Measurements from ENCODE around the gene ANKS1A. TPM values are rescaled to one million over a fixed set of nuclear protein-coding genes. Genes with fewer than 3 reads are reported as not detected.
A peak's percentile ranks its signal among the peaks of the same experiment; 100 is the strongest.

The ANKS1A gene
- total and polyA plus RNA-seq, 10 donors, result 5.1 to 68.9 (median 45.6) TPM

DNA sequence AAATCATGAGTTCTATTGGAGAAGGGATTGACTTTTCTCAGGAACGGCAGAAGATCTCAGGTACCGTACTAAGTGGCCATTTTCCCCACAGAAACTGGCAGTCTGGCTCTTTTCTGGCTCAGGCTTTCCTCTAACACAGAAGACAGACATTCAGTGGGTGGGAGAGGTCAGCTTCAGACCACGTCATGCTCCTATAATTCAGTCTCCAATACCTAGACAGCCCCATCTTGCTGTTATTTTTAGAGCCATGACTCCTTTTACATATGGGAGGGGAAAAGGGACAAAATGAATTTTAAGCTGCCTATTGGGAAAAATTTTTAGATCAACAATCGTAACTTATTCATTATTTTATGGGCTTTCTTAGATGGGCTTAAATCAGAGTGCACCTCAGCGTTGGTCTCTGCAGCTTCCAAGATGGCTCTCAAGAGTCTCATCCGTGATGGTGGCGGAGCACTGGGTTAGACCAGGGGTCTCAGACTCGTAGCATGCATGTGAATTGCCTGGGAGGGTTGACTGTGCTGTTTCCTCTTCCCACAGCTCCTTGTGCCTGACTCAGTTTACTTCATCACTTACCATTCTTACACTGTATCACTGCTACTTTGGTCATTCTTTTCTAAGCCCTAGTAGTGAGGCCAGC is 165.2 kb downstream of the ANKS1A start:
- peak overlapping the region in 1 of 8 donors; percentile 62 for H3K27ac ChIP-seq

DNA sequence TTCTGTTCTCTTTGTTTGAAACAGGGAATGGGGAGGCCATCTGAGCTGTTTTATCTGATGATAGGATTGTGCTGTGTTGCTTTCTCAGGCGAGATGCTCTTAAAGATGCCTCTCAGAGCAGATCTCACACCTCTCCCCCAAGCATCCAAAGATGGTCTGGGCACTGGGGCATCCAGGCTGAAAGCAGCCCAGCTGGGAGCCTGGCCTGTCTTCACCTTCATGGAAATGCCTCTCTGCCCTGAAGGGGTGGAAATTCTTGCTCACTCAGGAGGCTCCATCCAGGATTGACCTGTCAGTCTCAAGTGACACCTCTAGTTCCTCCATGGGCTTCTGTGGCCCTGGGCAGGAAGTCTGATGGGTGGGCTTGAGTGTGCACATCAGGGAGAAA is 165.7 kb downstream of the ANKS1A start:
- peak; percentile 35 for DNase-seq
- Histone ChIP-seq H3K9me3 (no peaks in the 10 kb centered on the region), H3K4me1 (peaks cover 6 to 84% (median 35%) of the 10 kb centered on the region in 6 donors), H3K27ac (no peak overlapping the region), H3K27me3 (replicated peaks in 1 of 7) (no peaks in the 10 kb centered on the region), H3K36me3 (peaks cover 0 to 95% (median 29%) of the 10 kb centered on the region in 6 donors), H3K4me3 (no peak overlapping the region)
- WGBS, 5 donors, result 83 to 100% (median 90%) methylated on average over 1 of the region's 1 CpG
- TF ChIP-seq POLR2AphosphoS5 (IDR thresholded peaks at IDR 0.05) (no peak), POLR2A (IDR thresholded peaks at IDR 0.05) (no peak), CTCF (IDR thresholded peaks at IDR 0.05 in 8 of 11, conservative IDR thresholded peaks at IDR 0.05 in 3 of 11) (no peak)
- intact Hi-C loops (cut with DNase I; ENCODE audit: low total_unique reads), result no loop called here

More for the DNA sequence above, 165.2 kb downstream of the ANKS1A start:
- 93 to 95% (median 94%) methylated on average over 8 of the region's 8 CpGs for WGBS, 5 donors
- Histone ChIP-seq H3K36me3 (peaks cover 0 to 90% (median 24%) of the 10 kb centered on the region in 6 donors), H3K4me3 (no peak overlapping the region), H3K27me3 (replicated peaks in 1 of 7) (no peaks in the 10 kb centered on the region), H3K9me3 (no peaks in the 10 kb centered on the region), H3K4me1 (peaks cover 11 to 88% (median 39%) of the 10 kb centered on the region in 6 donors)
- intact Hi-C loops (cut with DNase I; ENCODE audit: low total_unique reads), result no loop called here
- no peak for DNase-seq
- no peak for TF ChIP-seq POLR2AphosphoS5 (IDR thresholded peaks at IDR 0.05)
- no peak for TF ChIP-seq POLR2A (IDR thresholded peaks at IDR 0.05)
- no peak for TF ChIP-seq CTCF (IDR thresholded peaks at IDR 0.05 in 8 of 11, conservative IDR thresholded peaks at IDR 0.05 in 3 of 11)

DNA sequence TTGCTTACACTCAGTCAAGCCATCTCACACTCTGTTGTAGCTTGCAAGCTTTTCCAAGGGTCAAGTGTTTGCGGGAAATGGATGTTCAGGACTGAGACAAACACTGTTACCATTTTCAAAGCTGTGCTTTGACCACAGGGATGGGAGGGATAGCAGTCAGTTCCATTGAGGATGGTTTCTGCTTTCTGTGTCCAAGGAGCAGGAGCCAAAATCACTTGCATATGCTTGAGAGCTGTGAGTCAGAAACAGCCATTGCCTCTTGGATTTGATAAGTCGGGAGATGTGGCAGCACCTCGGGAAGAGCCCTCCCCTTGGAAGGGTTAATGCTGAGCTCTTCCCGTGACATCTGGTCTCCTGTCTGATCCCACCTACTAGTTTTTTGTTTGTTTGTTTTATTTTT is 166.8 kb downstream of the ANKS1A start:
- no peaks in the 10 kb centered on the region for H3K9me3 ChIP-seq
- H3K4me3 ChIP-seq, result no peak overlapping the region
- H3K36me3 ChIP-seq, result peaks cover 0 to 100% (median 40%) of the 10 kb centered on the region in 6 donors
- H3K27ac ChIP-seq, result no peak overlapping the region
- WGBS, 5 donors, result 89 to 97% (median 91%) methylated on average over 4 of the region's 4 CpGs
- no peak for TF ChIP-seq CTCF (IDR thresholded peaks at IDR 0.05 in 8 of 11, conservative IDR thresholded peaks at IDR 0.05 in 3 of 11)
- no peaks in the 10 kb centered on the region for H3K27me3 ChIP-seq (replicated peaks in 1 of 7)
- DNase-seq, result peak; percentile 11
- intact Hi-C loops (cut with DNase I; ENCODE audit: low total_unique reads), result no loop called here
- H3K4me1 ChIP-seq, result peaks cover 3 to 72% (median 25%) of the 10 kb centered on the region in 6 donors

GRCh38 chr6:35056952-35057351 is 167.9 kb downstream of the ANKS1A start:
- intact Hi-C loops (cut with DNase I; ENCODE audit: low total_unique reads), result no loop called here
- peaks cover 0 to 100% (median 51%) of the 10 kb centered on the region in 6 donors for H3K36me3 ChIP-seq
- H3K4me1 ChIP-seq, result peaks cover 3 to 69% (median 26%) of the 10 kb centered on the region in 6 donors
- H3K27ac ChIP-seq, result peak overlapping the region in 1 of 8 donors; percentile 33
- H3K4me3 ChIP-seq, result no peak overlapping the region
- H3K27me3 ChIP-seq (replicated peaks in 1 of 7), result no peaks in the 10 kb centered on the region
- H3K9me3 ChIP-seq, result no peaks in the 10 kb centered on the region
- 82 to 85% (median 83%) methylated on average over 8 of the region's 8 CpGs for WGBS, 5 donors
- DNase-seq, result peak; percentile 37
- no peak for TF ChIP-seq POLR2A (IDR thresholded peaks at IDR 0.05)
- TF ChIP-seq POLR2AphosphoS5 (IDR thresholded peaks at IDR 0.05), result peak in 1 of 3 donors; percentile 36
